NCI-H1930 (cell line): ENCODE results near the gene ENPP3.
"Not testable (repeated sequence)": the region's sequence is repeated elsewhere in the genome, so short reads cannot be mapped to it uniquely, and the experiment has no call there.

Experiments
- DNase-seq, 2 experiments: peaks; one replicate each; lab custom pipeline; 2025; lab: John Stamatoyannopoulos, UW

Gene ENPP3

GRCh38 chr6:131736003-131736596 lies 99.0 kb downstream of the ENPP3 start:
- DNase-seq = no peak

DNA sequence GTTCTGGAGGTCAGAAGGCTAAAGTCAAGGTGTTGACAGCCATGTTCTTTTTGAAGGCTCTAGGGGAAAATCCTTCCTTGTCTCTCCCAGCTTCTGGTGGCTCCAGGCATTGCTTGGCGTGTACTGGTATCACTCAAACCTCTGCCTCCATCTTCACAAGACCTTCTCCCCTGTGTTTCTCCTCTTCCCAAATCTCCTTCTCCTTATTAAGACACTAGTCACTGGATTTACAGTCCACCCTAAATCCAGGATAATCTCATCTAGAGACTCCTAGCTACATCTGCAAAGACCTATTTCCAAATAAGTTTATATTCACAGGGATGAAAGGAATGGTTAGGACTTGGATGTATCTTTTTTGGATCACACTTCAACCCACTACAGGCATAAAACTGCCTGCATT lies 99.7 kb downstream of the ENPP3 start:
- no peak for DNase-seq

DNA sequence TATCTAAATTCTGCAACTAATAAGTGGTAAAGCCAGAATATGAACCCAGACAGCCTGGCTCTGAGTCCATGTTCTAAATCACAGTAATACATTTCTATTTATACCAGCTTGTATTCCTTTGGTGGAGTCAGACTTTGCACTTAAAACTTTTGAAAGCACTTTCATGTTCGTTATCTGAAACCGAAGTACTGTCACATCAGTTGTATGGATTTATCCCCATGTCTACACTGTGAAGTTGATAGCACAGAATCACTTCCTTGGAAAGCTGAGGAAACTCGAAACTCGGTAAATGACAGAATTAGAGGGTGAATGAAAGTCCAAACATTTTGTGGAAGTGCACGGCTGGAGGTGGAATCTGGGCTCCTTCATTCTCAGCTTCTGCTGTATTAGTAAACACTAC lies 102.0 kb downstream of the ENPP3 start:
- DNase-seq = no peak

DNA sequence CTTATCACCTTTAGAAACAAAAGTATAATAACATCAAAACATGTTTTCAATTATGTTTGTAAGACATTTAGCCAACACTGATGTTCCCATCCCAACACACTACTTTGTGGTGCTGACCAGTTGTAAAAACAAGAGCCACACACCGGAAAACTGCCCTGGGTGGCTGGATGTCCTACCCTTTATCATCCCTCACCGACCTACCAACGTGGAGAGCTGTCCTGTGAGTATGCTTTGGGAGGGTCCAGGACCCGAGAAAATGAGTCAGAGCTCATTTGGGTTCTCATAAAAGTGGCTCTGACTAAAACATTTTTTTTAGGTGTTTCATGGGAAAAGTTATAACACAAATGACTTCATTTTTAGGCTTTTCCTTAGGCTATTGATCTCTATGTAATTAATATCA lies 103.1 kb downstream of the ENPP3 start:
- no peak for DNase-seq

DNA sequence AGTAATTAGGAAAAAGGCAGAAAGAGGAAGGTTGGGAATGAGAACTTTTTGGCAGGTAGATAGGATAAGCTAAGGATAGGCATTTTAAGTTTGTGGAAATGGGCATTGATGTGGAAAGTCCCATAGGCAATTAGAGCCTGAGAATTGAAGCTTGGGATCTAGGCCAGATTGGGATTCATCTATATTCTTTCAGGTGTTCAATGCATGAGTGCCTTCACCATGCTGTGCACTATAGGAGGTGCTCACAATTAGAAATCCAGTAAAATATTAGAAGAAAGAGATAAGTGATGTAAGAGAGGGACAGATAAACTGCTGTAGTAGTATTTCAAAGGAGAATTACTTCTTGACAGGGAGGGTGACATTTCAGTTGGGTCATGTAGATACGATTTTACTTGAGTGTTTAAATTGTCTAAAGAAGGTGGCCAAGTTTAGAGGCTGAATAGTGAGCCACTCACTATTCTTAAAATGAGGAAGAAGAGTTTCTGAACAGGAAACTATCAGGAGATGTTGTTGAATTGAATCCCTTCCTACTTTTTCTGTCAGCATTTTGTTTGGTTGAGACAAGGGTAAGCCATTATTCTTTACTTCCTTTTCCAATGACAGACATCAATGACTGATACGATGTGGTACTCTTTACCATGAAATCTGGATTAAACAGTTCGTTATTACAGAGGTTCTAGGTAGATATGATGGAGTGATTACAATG lies 104.7 kb downstream of the ENPP3 start:
- DNase-seq = no peak

DNA sequence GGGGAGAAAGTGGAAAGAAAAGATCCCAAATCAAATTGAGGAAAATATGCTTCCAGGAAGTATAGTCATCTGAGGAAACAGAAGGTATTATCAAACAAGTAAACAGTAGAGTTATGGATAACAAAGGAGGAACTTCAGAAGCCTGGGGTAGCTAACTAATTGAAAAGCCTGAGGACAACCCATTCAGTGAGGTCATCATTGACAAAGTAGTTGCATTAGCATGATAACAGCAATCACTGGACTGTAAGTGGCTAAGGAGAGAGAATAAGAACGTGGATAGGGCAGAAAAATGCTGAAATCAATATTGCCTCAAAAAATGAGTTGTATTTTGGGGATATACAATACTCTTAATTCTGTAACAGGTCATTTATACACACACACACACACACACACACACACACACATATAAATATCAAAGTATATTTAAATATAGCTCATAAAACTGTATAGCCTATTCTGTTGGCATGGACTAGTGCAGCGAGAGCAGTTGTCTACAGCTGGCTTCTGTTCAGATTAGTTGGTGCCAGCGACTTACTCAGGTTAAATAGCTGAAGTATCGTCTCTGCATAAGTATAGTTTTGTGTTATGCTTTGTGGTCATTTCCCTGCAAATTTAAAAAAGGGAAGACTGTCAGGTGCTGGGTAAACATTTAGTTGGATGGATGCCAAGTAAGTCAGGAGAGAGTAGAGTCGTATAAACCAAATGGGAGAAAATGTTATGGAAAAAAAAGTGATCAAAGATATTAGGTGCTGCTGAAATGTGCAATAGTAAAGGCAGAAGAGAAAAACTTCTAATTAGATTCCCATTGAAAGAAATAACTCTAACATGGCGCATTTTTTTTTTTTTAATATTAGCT lies 107.6 kb downstream of the ENPP3 start:
- no peak for DNase-seq

DNA sequence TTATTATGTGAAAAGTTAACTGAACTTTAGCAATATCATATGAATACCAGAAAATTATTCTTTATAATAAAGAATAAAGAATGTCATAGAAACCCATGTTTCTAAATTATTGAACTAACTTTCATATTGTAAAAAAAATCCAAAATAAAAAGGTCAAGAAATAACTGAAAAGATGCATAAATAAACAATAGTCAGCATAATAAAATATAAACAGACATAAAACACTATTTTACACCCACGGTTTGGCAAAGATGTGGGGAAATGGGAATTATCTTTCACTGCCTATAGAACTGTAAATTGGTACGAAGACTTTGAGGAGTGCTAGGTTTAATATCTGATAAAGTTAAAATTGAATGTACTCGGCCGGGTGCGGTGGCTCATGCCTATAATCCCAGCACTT lies 108.4 kb downstream of the ENPP3 start:
- DNase-seq = no peak

GRCh38 chr6:131747821-131748353 lies 110.8 kb downstream of the ENPP3 start:
- no peak for DNase-seq

DNA sequence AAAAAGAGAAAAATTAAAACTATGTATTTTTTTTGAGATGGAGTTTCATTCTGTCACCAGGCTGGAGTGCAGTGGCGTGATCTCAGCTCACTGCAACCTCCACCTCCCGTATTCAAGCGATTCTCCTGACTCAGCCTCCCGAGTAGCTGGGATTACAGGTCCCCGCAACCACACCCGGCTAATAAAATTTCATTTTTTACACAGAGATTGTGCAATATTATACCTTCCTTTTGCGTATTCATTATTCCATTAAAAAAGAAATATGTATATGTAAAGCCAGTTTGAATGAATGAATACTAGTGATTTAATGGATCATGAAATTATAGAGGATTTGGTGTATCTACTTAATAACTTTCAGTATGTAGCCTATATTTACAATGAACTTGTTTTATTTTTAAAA lies 111.9 kb downstream of the ENPP3 start:
- no peak for DNase-seq

- not testable (repeated sequence) for DNase-seq
These were observed 114.1 kb downstream of the ENPP3 start for GRCh38 chr6:131751012-131751715.

- DNase-seq = no peak
These were observed 117.0 kb downstream of the ENPP3 start for GRCh38 chr6:131754088-131754487.

- no peak for DNase-seq
These were observed 117.8 kb downstream of the ENPP3 start for GRCh38 chr6:131754715-131755567.

DNA sequence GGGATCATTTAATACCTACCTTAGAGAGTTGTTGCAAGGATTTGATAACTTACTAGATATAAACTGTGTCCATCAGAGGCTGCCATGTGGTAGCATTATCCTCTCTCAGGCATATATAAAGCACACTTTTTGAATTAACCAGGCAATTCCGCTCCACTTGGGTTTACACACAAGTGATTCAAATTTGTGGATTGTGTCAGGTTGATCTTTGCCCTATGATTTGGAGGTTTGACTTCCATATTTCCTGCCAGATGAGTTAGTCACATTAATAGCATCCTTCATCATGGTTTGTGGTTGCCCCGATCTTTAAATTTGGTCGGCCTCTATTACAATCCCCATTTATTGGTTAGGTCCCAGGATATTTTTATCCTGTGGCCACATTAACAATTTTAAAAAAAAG lies 118.5 kb downstream of the ENPP3 start:
- DNase-seq = no peak

- DNase-seq = no peak
These were observed 118.9 kb downstream of the ENPP3 start for GRCh38 chr6:131756039-131756438.

- DNase-seq = no peak
These were observed 121.8 kb downstream of the ENPP3 start for GRCh38 chr6:131758920-131759319.

GRCh38 chr6:131761060-131761761 lies 124.1 kb downstream of the ENPP3 start:
- DNase-seq = no peak

DNA sequence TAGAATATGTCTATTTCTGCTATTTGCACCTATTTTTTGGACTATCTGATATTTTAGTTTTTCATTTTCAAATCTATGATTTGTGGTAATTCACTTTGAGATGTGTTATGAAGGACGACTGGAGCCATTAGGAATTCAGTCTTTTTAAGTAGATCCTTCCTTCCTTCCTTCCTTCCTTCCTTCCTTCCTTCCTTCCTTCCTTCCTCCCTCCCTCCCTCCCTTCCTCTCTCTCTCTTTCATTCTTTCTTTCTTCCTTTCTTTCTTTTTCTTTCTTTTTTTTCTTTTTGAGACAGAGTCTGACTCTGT lies 124.6 kb downstream of the ENPP3 start:
- no peak for DNase-seq

GRCh38 chr6:131762984-131763383 lies 125.9 kb downstream of the ENPP3 start:
- DNase-seq = no peak

DNA sequence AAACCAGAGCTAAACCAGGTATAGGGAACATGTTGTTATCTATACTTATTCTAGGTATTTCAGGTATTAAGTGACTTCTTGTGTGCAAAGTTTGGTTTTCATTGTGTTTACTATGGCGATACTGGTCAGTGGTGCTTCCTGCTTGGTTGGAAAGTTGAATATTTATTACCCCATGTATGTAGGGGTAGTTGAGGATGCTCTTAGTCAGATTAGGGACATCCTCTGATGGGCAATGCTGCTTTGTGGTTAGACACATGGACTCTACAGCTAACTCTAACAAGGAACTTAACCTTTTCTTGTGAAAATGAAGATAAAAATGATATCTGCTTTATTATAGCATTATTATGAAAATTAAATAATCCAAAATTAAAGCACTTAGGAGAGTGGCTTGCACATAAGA lies 126.6 kb downstream of the ENPP3 start:
- DNase-seq = no peak

DNA sequence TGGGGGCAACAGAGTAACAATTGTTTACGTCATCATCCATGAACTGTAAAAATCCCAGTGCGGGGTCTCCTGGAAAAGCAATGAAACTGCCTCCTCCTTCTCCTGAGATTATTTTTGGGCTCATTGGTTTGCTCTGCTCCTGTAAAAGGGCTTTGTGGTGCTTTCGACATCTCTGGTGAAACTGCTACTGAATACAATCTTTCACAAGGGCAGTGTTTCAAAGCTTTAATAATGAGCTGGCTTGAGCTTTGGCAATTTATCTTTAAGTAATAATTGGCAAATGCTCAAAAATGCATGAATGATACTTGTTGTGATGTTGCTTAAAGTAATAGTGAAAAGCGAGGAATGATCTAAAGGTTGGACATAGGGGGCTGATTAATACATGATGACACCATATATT lies 127.2 kb downstream of the ENPP3 start:
- no peak for DNase-seq
